ENCODE results near the gene NXT2.
"Not testable (repeated sequence)": the region's sequence is repeated elsewhere in the genome, so short reads cannot be mapped to it uniquely, and the experiment has no call there.

The NXT2 gene

DNA sequence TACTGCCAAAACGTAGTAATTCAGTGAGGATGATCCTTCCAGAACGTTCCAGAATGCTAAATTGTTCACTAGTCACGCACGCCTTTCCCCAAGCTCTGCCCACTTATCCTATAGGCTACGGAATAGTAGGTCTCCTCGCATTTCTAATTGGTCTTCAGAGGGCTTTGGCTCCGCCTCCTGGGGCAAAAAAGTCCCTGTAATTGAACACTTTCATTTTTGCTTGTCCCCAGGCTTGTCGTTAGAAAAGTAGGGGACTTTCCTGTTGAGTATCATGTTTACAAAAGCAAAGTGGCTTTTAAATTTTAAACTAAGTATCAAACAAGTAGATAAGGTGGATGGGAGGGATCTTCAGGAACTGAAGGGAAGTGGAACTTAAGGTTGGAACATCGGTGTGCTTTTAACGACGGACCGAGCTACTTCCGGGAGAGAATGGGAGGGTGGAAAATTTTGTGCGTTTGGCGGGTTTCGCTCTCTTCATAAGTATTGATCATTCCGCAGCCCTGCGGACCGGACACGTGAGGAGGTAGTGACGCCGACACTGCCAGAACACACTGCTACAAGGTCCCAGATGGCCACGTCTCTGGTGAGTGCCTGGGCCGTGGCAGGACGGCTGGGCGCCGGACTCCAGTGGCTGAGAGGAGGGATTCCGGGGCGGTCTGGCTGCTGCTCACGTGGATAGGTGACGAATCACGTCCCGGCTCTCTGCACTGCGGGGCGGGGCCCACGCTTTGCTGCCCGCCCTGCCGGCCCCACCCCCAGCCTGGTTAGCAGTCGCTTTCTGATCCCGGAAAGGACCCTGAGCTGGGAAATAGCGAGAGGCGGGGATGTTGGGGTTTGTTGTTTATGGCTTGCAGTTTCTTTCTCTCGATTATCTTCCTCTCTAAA lies at the start of gene NXT2:
Gene NXT2, plus strand, starts transcription at position 406 of the 885 bp plus-strand sequence. Its CDS starts 163 bp downstream, at position 569.
- peak; percentile 56 to 75 for DNase-seq (ENCODE audit: low read depth in 2 of 2)

DNA sequence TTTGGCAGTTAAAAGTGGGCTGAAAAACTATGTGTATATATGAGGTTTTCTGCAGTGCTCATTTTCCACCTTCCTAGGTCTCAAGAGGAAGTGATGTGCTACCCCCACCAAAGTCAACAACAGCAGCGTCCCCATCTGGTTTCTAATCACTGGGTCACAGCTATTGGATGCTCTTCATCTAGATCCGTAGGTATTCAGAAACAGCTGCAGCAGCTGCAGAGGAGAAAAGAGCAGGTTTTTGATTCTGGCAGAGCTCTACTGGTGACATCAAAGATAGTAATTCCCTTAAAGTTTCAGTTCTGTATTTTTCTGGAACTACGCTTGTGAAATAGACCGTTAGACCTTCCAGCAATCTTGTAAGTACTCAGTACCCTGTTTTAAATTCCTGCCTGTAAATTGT lies 49.0 kb upstream of the NXT2 start:
- DNase-seq (ENCODE audit: low read depth in 2 of 2): no peak

DNA sequence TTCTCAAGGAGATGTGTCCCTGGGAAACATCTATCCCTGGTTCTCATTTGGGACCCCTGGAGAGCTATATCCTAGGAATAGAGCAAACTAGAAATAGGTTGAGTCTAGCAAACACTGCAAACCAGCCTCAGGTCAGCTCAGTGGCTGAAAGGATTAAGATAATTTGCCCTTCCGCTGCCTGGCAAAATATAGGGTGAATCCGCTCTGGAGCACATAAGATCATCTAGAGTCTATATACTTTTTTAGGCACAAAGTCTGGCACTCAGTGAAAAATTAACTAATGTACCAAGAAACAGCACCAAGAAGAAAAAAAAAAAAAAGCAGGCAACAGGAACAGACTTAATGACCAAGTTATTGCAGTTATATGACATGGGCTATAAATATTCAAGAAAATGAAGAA lies 47.5 kb upstream of the NXT2 start:
- DNase-seq (ENCODE audit: low read depth in 2 of 2): no peak

DNA sequence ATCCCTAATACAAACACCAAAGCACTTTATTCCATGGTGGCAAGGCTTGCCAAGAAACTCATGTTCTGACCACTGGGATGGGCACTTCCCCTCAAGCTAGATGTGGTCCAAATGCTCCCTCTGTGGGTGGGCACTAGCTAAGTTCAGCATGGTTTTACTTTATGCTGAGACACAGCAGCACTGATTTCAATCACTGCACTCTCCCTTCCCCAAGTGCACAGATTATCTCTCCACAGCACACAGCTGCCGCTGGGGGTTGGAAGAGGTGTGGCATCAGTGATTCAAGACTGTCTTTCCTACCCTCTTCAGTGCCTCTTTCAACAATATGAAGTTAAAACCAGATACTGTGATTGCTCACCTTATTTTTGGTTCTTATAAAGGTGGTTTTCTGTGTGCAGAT lies 38.2 kb upstream of the NXT2 start:
- DNase-seq (ENCODE audit: low read depth in 2 of 2): no peak

DNA sequence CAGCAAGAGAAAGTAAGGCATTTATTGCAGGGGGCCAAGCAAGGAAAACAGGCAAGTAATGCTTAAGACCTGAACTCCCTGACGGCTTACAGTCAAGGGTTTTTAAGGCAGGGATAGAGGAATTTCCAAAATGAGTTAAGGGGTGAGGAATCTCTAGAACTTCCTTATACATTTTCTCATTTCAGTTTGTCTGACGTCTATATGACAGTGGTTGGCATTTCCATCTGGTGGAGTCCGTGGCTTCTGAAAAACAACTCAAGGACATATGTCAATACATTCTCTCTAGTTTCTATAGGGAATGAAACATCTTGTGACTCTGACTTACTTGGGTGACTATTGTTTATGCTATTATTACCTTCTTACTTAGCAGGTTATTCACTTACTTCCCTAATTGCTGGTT lies 35.5 kb upstream of the NXT2 start:
- no peak for DNase-seq (ENCODE audit: low read depth in 2 of 2)

DNA sequence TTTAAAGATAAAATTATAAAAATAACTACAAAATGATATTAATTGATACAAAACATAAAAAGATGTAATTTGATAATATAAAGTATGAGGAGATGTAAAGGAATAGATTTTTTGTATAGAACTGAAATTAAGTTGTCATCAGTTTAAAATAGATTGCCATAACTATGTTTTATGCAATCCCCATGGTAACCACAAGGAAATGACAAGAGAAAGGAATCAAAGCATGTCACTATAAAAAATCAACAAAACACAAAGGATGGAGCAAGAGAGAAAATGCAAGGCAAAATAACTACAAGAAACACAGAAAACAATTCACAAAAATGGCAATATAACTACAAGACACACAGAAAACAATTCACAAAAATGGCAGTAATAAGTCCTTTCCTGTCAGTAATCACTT lies 27.7 kb upstream of the NXT2 start:
- no peak for DNase-seq (ENCODE audit: low read depth in 2 of 2)

DNA sequence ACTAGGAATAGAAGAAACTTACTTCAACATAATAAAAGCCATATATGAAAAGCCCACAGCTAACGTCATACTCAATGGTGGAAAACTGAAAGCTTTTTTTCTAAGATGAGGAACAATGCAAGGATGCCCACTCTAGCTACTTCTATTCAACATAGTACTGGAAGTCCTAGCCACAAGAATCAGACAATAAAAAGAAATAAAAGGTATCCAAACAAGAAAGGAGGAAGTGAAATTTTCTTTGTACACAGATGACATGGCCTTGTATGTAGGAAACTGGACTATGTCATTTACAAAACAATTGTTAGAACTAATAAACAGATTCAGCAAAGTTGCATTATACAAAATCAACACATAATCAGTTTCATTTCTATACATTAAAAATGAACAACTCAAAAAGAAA lies 25.5 kb upstream of the NXT2 start:
- no peak for DNase-seq (ENCODE audit: low read depth in 2 of 2)

DNA sequence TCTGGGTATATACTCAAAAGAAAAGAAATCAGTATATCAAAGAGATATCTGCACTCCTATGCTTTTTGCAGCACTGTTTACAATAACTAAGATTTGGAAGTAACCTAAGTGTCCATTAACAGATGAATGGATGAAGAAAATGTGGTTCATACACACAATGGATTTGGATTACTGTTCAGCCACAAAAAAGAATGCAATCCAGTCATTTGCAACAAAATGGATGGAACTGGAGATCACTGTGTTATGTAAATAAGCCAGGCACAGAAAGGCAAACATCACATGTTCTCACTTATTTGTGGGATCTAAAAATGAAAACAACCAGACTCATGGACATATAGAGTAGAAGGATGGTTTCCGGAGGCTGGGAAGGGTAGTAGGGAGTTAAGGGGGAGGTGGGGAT lies 17.6 kb upstream of the NXT2 start:
- DNase-seq (ENCODE audit: low read depth in 2 of 2): no peak

DNA sequence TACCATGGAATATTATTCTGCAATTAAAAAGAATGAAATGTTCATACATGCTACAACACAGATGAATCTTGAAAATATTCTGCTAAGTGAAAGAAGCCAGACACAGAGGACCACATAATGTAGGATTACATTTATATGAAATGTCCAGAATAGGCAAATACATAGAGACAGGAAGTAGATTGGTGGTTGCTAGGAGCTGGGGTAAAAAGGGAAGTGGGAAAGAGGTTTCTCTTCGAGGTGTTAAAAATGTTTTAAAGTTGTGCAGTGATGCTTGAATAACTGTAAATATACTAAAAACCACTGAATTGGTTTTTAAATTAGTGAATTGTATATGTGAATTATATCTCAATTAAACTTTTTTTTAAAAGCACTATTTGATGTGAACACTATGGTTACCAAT lies 3.6 kb upstream of the NXT2 start:
- DNase-seq (ENCODE audit: low read depth in 2 of 2): no peak

DNA sequence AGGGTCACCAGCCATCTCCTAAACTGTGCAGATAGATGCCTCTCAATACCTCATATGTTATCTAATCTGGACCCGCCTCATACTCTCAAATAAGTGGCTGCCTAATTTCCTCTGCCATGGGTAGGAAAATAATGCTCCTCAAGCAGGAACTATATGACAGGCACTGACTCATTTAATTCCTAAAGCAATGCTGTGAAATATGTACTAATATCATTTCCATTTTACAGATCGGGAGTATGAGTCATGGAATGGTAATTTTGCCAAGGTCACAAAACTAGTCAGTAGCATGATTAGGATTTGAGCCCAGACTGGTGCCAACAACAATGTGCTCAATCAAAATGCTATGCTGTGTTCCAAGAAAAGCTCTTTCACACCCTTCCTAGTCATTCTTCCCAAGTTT lies 3.0 kb upstream of the NXT2 start:
- DNase-seq (ENCODE audit: low read depth in 2 of 2): no peak

DNA sequence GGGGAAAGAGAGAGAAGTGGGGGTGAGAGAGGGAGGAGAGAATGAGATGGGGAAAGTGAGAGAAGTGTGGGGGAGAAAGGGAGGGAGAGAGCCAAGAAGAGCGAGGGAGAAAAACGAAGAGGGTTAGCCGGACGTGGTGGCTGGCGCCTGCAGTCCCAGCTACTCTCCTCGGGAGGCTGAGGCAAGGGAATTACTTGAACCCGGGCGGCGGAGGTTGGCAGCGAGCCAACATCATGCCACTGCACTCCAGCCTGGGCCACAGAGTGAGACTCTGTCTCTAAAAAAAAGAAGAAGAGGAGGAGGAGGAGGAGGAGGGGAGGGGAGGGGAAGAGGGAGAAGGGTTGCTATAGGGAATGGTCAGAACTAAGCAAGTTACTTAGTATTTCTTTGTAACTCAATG lies 1.7 kb upstream of the NXT2 start:
- DNase-seq (ENCODE audit: low read depth in 2 of 2): no peak

DNA sequence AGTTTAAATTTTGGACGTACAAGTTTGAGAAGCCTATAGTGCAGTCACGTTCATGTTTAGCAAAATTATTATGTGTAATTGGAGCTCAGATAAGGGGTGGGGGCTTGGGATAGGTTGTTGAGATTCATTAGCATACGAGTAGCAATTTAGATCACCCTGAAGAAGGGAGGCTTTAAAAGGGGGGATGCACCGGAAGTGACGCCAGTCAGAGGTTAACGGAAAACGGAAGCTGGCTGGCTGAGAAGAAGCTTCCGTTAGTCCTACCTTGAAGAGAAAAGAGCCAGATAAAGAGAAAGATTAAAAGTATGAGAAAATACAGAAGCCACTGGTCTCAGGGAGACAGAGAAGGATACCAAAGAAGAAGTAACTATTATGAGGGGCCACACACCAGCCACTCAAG lies 1.1 kb upstream of the NXT2 start:
- no peak for DNase-seq (ENCODE audit: low read depth in 2 of 2)

DNA sequence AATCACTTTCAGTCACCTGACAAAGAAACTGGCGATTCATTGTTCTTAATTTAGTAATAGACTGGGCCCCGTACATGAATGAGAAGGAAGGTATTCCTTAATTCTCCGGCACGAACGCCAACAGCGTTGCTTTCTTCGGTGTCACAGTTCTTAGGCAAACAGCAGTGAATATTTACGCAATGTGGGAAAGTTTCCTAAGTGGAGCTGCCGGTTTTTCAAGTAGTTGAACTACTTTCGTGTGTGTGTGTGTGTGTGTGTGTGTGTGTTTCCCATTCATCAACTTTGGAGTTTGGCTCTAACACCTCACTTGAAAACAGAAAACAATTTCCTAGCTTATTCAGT lies 651 bp downstream of the NXT2 start:
- no peak for DNase-seq (ENCODE audit: low read depth in 2 of 2)

DNA sequence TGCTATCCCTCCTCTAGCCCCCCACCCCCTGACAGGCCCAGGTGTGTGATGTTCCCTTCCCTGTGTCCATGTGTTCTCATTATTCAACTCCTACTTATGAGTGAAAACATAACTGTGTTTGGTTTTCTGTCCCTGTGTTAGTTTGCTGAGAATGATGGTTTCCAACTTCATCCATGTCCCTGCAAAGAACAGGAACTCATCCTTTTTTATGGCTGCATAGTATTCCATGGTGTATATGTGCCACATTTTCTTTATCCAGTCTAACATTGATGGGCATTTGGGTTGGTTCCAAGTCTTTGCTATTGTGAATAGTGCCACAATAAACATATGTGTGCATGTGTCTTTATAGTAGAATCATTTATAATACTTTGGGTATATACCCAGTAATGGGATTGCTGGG lies 2.4 kb downstream of the NXT2 start:
- not testable (repeated sequence) for DNase-seq (ENCODE audit: low read depth in 2 of 2)

DNA sequence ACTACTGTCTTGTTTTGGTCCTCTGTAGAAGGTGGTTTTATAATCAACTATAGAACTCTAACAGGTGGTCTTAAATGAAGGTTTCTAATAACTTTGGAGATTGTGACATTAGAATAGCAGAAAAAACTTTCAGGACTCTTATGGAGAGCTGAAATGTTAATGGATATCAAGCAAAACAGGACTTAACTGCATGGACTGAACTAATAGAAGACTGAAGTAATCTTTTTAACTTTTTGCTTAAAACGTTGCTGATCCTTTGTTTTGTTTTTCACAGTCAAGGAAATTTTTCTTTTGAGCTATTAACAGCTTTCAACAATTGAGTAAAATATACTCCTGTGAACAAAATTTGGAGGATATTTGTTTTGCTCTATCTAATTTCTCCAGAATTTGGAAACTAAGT lies 17.2 kb downstream of the NXT2 start:
- no peak for DNase-seq (ENCODE audit: low read depth in 2 of 2)

DNA sequence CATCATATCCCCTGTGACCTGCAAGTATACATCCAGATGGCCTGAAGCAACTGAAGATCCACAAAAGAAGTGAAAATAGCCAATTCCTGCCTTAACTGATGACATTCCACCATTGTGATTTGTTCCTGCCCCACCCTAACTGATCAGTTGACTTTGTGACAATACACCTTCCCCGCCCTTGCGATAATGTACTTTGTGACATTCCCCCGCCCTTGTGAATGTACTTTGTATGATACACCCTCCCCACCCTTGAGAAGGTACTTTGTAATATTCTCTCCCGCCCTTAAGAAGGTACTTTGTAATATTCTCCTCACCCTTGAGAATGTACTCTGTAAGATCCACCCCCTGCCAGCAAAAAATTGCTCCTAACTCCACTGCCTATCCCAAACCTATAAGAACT lies 39.4 kb downstream of the NXT2 start:
- DNase-seq (ENCODE audit: low read depth in 2 of 2): not testable (repeated sequence)

DNA sequence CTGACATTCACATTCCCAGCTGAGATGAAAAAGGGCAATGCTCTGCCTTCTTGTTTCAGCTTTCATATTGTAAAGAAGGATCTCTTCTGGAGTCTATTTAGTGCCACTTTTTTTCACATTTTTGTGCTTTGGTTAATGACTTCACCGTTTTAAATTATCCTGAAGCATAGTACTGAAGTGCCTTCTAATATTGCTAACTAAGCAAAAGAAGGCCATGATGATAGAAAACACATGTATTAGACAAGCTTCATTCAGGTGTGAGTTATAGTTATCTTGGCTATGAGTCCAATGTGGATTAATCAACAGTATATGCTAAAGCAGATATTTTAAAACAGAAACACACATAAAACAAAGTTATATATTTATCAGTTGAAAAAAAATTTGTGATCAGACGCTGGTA lies 40.4 kb downstream of the NXT2 start:
- DNase-seq (ENCODE audit: low read depth in 2 of 2): no peak

DNA sequence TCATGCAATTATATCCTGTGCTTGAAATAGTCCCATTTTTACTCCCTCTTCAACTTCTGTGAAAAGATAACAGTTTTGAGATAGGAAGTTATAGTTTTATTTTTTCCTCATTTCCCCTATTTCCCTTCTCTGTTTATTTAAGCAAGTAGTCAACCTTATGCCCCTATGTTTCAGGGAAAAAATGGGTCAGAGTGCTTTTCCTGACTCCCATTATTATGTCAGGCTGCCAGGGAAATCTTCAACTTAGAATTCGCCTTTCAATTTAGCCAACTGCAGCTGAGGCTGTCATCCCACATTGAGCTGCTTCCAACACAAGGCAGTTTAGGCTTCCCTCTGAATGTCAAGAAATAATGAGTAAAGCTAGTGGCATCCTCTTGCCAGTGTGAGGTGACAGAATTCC lies 42.3 kb downstream of the NXT2 start:
- no peak for DNase-seq (ENCODE audit: low read depth in 2 of 2)

DNA sequence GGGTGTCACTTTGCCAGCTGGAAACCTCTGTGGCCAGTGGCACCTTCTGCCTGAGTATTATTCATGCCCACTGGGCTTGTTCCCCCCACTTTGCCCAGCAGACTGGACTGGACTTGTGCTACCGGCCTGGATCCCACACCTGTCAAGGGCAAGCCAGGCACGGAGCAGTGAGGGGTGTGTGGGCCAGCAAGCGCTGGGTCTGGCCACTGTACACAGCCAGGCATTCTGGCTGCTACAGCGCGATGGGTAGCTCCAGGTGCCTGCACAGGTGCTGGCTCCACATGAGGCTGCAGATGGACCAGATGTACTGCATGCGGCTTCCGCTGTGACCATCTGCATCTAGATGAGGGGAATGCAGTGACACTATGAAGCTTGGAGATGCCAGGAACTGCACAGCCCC lies 48.8 kb downstream of the NXT2 start:
- DNase-seq (ENCODE audit: low read depth in 2 of 2): no peak

DNA sequence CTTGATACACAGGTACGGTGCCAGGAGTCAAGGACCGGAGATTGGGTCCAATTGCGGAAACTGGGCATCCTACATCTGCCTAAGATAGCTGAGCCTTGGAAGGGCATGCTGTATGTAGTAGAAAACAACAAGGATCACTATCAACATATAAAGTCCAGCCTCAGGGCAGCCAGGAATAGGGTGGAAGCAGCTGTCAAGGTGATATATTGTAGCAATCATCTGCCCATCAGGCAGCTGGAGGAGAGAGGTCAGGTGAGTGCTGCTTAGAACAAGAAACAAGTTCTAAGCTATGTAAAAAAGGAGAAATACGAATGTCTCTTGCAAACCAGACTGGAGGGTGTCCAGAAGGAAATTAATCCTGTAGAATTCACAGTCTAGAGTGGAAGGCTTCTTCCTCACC lies 53.5 kb downstream of the NXT2 start:
- DNase-seq (ENCODE audit: low read depth in 2 of 2): no peak
